ENCODE measurements around the gene SELENOH.

Gene SELENOH

GRCh38 chr11:57786436-57786835 lies 45.1 kb downstream of the SELENOH start:
- no peak for DNase-seq

GRCh38 chr11:57787006-57787604 lies 45.8 kb downstream of the SELENOH start:
- DNase-seq = no peak

- DNase-seq = no peak
Observed at GRCh38 chr11:57787920-57788702, 46.8 kb downstream of the SELENOH start.

- DNase-seq = no peak
Observed at GRCh38 chr11:57788703-57789088, 47.4 kb downstream of the SELENOH start.

GRCh38 chr11:57791321-57792059 lies 50.2 kb downstream of the SELENOH start:
- DNase-seq = peak; percentile 8

GRCh38 chr11:57792060-57792541 lies 50.8 kb downstream of the SELENOH start:
- peak; percentile 86 for DNase-seq

GRCh38 chr11:57792870-57793269 lies 51.6 kb downstream of the SELENOH start:
- DNase-seq = no peak

Measured in activated CD4-positive, alpha-beta T cell treated with anti-CD3 and anti-CD28 coated beads for 48 hours (primary cell).